K562 (cell line): ENCODE measurements around the gene CIB2. TPM values are rescaled to one million over a fixed set of nuclear protein-coding genes. Genes with fewer than 3 reads are reported as not detected.

Experiments used
- ARID1B ChIP-seq: fragments of 450-650 bp; IDR thresholded peaks from 2 replicates; pipeline ENCODE4 v1.6.1; 2016; ENCODE audit warnings: antibody characterized with exemption, mild to moderate bottlenecking, inconsistent platforms
- CBX5 ChIP-seq: IDR thresholded peaks from 2 replicates; pipeline ENCODE4 v1.6.1; 2014; ENCODE audit warnings: low read depth, borderline replicate concordance
- CREM ChIP-seq: IDR thresholded peaks from 2 replicates; pipeline ENCODE4 v1.6.1; 2014; ENCODE audit warnings: antibody characterized with exemption, low read depth
- CTBP1 ChIP-seq: fragments of 450-650 bp; IDR thresholded peaks from 2 replicates; pipeline ENCODE4 v1.6.1; 2016; ENCODE audit warnings: borderline replicate concordance
- ERF ChIP-seq: fragments of 450-650 bp; formaldehyde crosslinking; IDR thresholded peaks from 2 replicates; pipeline ENCODE4 v1.4.0; 2020; ENCODE audit warnings: mild to moderate bottlenecking, mixed read lengths
- L3MBTL2 ChIP-seq: fragments of 450-650 bp; IDR thresholded peaks from 2 replicates; pipeline ENCODE4 v1.6.1; 2016; ENCODE audit warnings: mild to moderate bottlenecking, moderate library complexity
- LCOR ChIP-seq: sonication (generic); formaldehyde crosslinking; IDR thresholded peaks from 2 replicates; pipeline ENCODE4 v1.8.0; 2022; ENCODE audit warnings: mild to moderate bottlenecking, missing genetic modification reagents
- MTA2 ChIP-seq: fragments of 450-650 bp; IDR thresholded peaks from 2 replicates; pipeline ENCODE4 v1.6.1; 2016; ENCODE audit warnings: low read depth
- NFIC ChIP-seq: fragments of 450-650 bp; IDR thresholded peaks from 2 replicates; pipeline ENCODE4 v1.6.1; 2017; ENCODE audit warnings: mild to moderate bottlenecking, inconsistent platforms
- ZBTB1 ChIP-seq: sonication (generic); formaldehyde crosslinking; IDR thresholded peaks from 2 replicates; pipeline ENCODE4 v1.8.1; 2023; ENCODE audit warnings: missing genetic modification reagents, low read depth, mild to moderate bottlenecking, borderline replicate concordance
- ZC3H11A ChIP-seq: IDR thresholded peaks from 2 replicates; pipeline ENCODE4 v1.6.1; 2012; ENCODE audit warnings: low read depth, low read length, improper control_type of control experiment
- ZNF507 ChIP-seq: conservative IDR thresholded peaks from 2 replicates; pipeline ENCODE4 v1.6.1; 2017; ENCODE audit warnings: missing genetic modification characterization, missing compliant biosample characterization
- polyA plus RNA-seq, 8 experiments: library from polyadenylated mRNA; depleted of rRNA in 4 of 8; stranded (reverse) in 5 of 8; unstranded in 3 of 8; fragments of >200 nt; fragmentation: Nextera tagmentation in 2 of 8; fragmentation: Illumina TruSeq in 1 of 8; extraction: Ambion mirVana in 2 of 8; extraction: Trizol in 1 of 8; gene quantifications; 2 replicates each; pipeline versions ENCODE4 v1.2.1 to v1.2.3, GENCODE V29; 2011 to 2014; ENCODE audit warnings: inconsistent platforms in 1 of 8, missing spikeins in 1 of 8
- total RNA-seq, 7 experiments: library from RNA; depleted of rRNA in 6 of 7; stranded (reverse); fragments of >200 nt in 6 of 7; fragmentation: Illumina TruSeq in 2 of 7; extraction: Trizol in 2 of 7; gene quantifications; 2 replicates each; pipeline versions ENCODE4 v1.2.1 to v1.2.3, GENCODE V29; 2011 to 2021; ENCODE audit warnings: low replicate concordance in 1 of 7
- TF ChIP-seq, protein P1 (sequence below): sonication (generic); formaldehyde crosslinking; IDR thresholded peaks from 2 replicates; pipeline ENCODE4 v1.8.1; 2023; ENCODE audit warnings: missing genetic modification reagents, mild to moderate bottlenecking, borderline replicate concordance
- TF ChIP-seq, protein P2 (sequence below): fragments of 450-650 bp; IDR thresholded peaks from 2 replicates; pipeline ENCODE4 v1.6.1; 2014; ENCODE audit warnings: low read depth, mild to moderate bottlenecking, moderate library complexity, borderline replicate concordance
- TF ChIP-seq, protein P3 (sequence below): fragments of 200-800 bp; sonication (Bioruptor generic); IDR thresholded peaks from 2 replicates; pipeline ENCODE4 v1.6.1; 2016; ENCODE audit warnings: missing genetic modification characterization, missing compliant biosample characterization

The CIB2 gene
- total and polyA plus RNA-seq, 9 of the 15 experiments (the other 6 are each of a cell fraction or from before 2014, with no cell fraction given), result 1.5 to 37.4 (median 19.4) TPM

DNA sequence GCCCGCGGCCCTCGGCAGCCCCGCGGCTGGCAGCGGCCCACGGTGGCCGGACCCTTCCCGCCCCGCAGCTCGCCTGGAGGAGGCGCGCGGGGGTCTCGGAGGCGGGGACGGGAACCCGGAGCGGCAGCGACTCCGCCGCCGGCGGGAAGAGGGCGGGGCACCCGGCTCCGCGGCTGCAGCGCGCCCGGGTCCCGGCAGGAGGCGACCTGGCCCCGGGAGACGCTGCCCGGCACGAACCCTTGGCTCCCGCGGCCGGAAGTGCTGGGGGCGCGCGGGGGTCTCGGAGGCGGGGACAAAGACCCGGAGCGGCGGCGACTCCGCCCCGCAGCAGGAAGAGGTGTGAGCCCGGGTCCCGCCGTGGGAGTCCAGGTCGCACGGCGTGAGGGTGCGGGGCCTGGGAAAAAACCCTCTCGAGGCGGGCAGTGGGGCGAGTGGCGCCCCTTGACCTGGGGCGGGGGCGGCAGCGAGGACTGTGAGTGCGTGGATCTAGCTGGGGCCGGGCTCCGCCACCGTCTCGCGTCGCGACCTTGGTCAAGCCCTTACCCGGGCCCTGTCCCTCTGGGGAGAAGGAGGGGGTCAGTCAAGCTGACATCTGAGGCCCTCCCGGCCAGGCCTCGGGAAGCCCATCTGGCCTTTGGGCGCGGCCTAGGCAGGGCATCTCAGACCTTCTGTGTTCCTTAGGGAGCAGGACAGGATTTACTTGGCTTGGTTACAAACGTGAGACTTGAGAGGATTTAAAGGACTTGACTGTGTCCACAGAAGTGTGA, at the start of gene CIB2 (continued):
- peak; percentile 39 for TF ChIP-seq NFIC
- TF ChIP-seq MTA2, result no peak
- TF ChIP-seq CBX5, result no peak
- peak; percentile 80 for TF ChIP-seq ZBTB1 (CRISPR knock-in tag)
- peak; percentile 25; the same call in 1 of the 2 replicates for TF ChIP-seq ARID1B
- TF ChIP-seq, protein P1, sequence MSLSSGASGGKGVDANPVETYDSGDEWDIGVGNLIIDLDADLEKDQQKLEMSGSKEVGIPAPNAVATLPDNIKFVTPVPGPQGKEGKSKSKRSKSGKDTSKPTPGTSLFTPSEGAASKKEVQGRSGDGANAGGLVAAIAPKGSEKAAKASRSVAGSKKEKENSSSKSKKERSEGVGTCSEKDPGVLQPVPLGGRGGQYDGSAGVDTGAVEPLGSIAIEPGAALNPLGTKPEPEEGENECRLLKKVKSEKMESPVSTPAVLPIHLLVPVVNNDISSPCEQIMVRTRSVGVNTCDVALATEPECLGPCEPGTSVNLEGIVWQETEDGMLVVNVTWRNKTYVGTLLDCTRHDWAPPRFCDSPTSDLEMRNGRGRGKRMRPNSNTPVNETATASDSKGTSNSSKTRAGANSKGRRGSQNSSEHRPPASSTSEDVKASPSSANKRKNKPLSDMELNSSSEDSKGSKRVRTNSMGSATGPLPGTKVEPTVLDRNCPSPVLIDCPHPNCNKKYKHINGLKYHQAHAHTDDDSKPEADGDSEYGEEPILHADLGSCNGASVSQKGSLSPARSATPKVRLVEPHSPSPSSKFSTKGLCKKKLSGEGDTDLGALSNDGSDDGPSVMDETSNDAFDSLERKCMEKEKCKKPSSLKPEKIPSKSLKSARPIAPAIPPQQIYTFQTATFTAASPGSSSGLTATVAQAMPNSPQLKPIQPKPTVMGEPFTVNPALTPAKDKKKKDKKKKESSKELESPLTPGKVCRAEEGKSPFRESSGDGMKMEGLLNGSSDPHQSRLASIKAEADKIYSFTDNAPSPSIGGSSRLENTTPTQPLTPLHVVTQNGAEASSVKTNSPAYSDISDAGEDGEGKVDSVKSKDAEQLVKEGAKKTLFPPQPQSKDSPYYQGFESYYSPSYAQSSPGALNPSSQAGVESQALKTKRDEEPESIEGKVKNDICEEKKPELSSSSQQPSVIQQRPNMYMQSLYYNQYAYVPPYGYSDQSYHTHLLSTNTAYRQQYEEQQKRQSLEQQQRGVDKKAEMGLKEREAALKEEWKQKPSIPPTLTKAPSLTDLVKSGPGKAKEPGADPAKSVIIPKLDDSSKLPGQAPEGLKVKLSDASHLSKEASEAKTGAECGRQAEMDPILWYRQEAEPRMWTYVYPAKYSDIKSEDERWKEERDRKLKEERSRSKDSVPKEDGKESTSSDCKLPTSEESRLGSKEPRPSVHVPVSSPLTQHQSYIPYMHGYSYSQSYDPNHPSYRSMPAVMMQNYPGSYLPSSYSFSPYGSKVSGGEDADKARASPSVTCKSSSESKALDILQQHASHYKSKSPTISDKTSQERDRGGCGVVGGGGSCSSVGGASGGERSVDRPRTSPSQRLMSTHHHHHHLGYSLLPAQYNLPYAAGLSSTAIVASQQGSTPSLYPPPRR (CRISPR knock-in tag), result no peak
- TF ChIP-seq LCOR (CRISPR knock-in tag), result peak; percentile 44; the same call in 1 of the 2 replicates
- TF ChIP-seq, protein P2, sequence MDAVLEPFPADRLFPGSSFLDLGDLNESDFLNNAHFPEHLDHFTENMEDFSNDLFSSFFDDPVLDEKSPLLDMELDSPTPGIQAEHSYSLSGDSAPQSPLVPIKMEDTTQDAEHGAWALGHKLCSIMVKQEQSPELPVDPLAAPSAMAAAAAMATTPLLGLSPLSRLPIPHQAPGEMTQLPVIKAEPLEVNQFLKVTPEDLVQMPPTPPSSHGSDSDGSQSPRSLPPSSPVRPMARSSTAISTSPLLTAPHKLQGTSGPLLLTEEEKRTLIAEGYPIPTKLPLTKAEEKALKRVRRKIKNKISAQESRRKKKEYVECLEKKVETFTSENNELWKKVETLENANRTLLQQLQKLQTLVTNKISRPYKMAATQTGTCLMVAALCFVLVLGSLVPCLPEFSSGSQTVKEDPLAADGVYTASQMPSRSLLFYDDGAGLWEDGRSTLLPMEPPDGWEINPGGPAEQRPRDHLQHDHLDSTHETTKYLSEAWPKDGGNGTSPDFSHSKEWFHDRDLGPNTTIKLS, result peak; percentile 43; the same call in 1 of the 2 replicates
- TF ChIP-seq, protein P3, sequence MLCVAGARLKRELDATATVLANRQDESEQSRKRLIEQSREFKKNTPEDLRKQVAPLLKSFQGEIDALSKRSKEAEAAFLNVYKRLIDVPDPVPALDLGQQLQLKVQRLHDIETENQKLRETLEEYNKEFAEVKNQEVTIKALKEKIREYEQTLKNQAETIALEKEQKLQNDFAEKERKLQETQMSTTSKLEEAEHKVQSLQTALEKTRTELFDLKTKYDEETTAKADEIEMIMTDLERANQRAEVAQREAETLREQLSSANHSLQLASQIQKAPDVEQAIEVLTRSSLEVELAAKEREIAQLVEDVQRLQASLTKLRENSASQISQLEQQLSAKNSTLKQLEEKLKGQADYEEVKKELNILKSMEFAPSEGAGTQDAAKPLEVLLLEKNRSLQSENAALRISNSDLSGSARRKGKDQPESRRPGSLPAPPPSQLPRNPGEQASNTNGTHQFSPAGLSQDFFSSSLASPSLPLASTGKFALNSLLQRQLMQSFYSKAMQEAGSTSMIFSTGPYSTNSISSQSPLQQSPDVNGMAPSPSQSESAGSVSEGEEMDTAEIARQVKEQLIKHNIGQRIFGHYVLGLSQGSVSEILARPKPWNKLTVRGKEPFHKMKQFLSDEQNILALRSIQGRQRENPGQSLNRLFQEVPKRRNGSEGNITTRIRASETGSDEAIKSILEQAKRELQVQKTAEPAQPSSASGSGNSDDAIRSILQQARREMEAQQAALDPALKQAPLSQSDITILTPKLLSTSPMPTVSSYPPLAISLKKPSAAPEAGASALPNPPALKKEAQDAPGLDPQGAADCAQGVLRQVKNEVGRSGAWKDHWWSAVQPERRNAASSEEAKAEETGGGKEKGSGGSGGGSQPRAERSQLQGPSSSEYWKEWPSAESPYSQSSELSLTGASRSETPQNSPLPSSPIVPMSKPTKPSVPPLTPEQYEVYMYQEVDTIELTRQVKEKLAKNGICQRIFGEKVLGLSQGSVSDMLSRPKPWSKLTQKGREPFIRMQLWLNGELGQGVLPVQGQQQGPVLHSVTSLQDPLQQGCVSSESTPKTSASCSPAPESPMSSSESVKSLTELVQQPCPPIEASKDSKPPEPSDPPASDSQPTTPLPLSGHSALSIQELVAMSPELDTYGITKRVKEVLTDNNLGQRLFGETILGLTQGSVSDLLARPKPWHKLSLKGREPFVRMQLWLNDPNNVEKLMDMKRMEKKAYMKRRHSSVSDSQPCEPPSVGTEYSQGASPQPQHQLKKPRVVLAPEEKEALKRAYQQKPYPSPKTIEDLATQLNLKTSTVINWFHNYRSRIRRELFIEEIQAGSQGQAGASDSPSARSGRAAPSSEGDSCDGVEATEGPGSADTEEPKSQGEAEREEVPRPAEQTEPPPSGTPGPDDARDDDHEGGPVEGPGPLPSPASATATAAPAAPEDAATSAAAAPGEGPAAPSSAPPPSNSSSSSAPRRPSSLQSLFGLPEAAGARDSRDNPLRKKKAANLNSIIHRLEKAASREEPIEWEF (CRISPR knock-in tag), result no peak
- no peak for TF ChIP-seq ZNF507 (tag)
- TF ChIP-seq ERF (CRISPR knock-in tag), result 0 out of 2 replicates have a peak, but pooled peaks have one; percentile 38
- TF ChIP-seq CTBP1, result peak; percentile 77
- TF ChIP-seq L3MBTL2, result peak; percentile 79
- 0 out of 2 replicates have a peak, but pooled peaks have one; percentile 34 for TF ChIP-seq CREM
- no peak for TF ChIP-seq ZC3H11A
